ENCODE results near the gene MTHFD1L.

DNA sequence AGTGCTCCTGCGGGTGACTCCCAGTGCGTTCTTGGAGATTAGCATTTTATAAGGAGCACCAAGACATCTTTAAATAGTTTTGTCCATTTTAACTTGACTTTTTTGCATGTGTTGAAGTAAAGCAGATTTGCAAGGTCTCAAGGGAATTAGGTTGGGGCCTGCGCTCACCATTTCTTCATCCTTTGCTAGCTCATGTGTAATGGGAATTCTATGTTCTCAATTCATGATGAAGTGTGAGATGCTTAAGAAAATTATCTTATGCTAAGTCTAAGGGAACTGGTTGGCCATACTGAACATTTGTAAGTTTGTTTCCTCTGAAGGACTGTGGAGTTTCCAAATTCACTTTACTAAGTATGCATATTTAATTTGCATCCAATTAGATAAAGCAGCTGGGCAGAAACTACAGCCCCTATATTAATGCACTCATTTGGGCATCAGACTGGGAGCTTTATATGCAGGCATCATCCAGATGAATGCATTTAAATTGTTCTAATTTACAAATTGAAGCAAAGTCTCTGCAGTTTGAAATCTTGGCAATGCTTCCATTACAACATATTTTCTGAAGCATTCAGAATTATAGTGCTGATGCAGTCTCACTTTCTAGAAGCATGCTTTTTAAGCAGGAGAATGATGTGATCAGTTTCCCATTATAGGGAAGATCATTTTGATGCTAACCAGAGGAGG lies 266.0 kb downstream of the MTHFD1L start:
- TF ChIP-seq, protein P1, sequence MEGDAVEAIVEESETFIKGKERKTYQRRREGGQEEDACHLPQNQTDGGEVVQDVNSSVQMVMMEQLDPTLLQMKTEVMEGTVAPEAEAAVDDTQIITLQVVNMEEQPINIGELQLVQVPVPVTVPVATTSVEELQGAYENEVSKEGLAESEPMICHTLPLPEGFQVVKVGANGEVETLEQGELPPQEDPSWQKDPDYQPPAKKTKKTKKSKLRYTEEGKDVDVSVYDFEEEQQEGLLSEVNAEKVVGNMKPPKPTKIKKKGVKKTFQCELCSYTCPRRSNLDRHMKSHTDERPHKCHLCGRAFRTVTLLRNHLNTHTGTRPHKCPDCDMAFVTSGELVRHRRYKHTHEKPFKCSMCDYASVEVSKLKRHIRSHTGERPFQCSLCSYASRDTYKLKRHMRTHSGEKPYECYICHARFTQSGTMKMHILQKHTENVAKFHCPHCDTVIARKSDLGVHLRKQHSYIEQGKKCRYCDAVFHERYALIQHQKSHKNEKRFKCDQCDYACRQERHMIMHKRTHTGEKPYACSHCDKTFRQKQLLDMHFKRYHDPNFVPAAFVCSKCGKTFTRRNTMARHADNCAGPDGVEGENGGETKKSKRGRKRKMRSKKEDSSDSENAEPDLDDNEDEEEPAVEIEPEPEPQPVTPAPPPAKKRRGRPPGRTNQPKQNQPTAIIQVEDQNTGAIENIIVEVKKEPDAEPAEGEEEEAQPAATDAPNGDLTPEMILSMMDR (IDR thresholded peaks at IDR 0.05): no peak
- no peak for TF ChIP-seq POLR2AphosphoS5 (IDR thresholded peaks at IDR 0.05)
- no peak for TF ChIP-seq POLR2A (IDR thresholded peaks at IDR 0.05)
